Measurements from ENCODE around the gene TXK.
A peak's percentile ranks its signal among the peaks of the same experiment; 100 is the strongest.

Gene TXK

GRCh38 chr4:48039561-48039960 is 94.5 kb downstream of the TXK start:
- TF ChIP-seq, protein P1, sequence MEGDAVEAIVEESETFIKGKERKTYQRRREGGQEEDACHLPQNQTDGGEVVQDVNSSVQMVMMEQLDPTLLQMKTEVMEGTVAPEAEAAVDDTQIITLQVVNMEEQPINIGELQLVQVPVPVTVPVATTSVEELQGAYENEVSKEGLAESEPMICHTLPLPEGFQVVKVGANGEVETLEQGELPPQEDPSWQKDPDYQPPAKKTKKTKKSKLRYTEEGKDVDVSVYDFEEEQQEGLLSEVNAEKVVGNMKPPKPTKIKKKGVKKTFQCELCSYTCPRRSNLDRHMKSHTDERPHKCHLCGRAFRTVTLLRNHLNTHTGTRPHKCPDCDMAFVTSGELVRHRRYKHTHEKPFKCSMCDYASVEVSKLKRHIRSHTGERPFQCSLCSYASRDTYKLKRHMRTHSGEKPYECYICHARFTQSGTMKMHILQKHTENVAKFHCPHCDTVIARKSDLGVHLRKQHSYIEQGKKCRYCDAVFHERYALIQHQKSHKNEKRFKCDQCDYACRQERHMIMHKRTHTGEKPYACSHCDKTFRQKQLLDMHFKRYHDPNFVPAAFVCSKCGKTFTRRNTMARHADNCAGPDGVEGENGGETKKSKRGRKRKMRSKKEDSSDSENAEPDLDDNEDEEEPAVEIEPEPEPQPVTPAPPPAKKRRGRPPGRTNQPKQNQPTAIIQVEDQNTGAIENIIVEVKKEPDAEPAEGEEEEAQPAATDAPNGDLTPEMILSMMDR (IDR thresholded peaks at IDR 0.05; ENCODE audit: control insufficient read depth, extremely low read depth, insufficient read depth) = no peak
- DNase-seq (ENCODE audit: low read depth) = no peak

GRCh38 chr4:48038666-48039065 is 95.4 kb downstream of the TXK start:
- TF ChIP-seq, protein P1 (IDR thresholded peaks at IDR 0.05; ENCODE audit: control insufficient read depth, extremely low read depth, insufficient read depth) = no peak
- no peak overlapping the region for H3K4me3 ChIP-seq (ENCODE audit: low read depth, low read length)
- no peak for DNase-seq (ENCODE audit: low read depth)

More at GRCh38 chr4:48039561-48039960, 94.5 kb downstream of the TXK start:
- no peak overlapping the region for H3K4me3 ChIP-seq (ENCODE audit: low read depth, low read length)

- DNase-seq (ENCODE audit: low read depth) = no peak
- TF ChIP-seq, protein P1 (IDR thresholded peaks at IDR 0.05; ENCODE audit: control insufficient read depth, extremely low read depth, insufficient read depth) = no peak
- no peak overlapping the region for H3K4me3 ChIP-seq (ENCODE audit: low read depth, low read length)
Observed at GRCh38 chr4:48037117-48037462, 97.0 kb downstream of the TXK start.

DNA sequence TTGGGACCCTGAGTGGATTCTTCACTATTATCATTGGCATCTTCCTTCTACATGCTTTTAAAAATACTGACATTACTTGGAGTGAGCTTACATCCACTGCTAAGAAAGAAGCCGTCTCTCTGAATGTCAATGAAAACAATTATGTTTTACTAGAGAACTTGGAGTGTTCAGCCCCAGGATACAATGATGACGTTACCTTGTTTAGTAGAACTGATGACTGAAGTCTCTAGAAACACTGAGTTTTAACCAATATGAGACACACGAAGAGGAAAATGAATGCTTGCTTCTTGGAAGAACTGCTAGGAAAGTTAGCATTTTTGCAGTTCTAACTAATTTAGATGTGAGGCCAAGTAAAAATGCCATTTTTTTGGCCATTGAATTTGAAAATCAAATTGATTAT is 98.1 kb downstream of the TXK start:
- TF ChIP-seq, protein P1 (IDR thresholded peaks at IDR 0.05; ENCODE audit: control insufficient read depth, extremely low read depth, insufficient read depth) = no peak
- H3K4me3 ChIP-seq (ENCODE audit: low read depth, low read length) = no peak overlapping the region
- DNase-seq (ENCODE audit: low read depth) = no peak

DNA sequence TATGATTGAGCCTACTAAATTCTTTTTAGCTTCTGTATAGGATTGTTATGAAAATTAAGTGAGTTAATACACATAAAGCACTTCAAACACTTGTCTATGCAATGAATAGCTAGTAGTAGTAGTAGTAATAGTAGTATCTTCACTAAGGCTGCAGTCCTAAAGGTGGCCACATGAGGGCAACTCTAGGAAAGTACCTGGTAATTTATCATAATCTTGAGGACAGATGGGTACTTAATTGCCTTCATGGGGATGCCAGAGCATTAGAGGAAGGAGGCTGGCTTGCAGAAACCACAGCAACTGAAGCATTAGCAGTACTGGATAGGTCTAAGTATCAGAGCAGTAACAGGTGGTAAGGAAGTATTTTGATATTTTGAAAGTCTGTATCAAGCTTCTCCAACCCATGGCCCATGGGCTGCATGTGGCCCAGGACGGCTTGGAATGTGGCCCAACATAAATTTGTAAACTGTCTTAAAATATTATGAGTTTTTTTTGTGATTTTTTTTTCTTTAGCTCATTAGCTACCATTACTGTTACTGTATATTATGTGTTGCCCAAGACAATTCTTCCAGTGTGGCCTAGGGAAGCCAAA is 100.1 kb downstream of the TXK start:
- DNase-seq (ENCODE audit: low read depth) = no peak
- TF ChIP-seq, protein P1 (IDR thresholded peaks at IDR 0.05; ENCODE audit: control insufficient read depth, extremely low read depth, insufficient read depth) = peak; percentile 36; the same call in 1 of the 2 replicates

DNA sequence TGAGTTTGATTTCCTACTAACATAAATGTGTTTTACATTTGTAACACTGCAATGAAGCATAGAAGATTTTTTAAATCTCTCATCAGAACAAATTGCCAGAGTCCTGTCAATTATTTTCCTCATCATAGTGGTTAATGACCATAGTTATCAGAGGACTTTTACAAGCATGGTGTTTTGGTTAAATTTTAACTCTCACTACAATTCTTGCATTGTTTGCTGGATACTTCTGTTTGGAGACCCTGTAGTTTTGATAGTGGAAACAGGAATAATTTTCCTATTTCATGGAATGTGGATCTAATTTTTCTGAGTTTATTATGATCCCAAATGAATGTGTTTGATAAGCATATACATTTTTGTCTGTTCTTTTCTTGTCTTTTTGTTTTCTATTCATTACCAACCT is 100.6 kb downstream of the TXK start:
- no peak overlapping the region for H3K4me3 ChIP-seq (ENCODE audit: low read depth, low read length)
- TF ChIP-seq, protein P1 (IDR thresholded peaks at IDR 0.05; ENCODE audit: control insufficient read depth, extremely low read depth, insufficient read depth) = no peak
- no peak for DNase-seq (ENCODE audit: low read depth)

More for the DNA sequence above, 100.1 kb downstream of the TXK start:
- no peak overlapping the region for H3K4me3 ChIP-seq (ENCODE audit: low read depth, low read length)

GRCh38 chr4:48032721-48033120 is 101.3 kb downstream of the TXK start:
- no peak for DNase-seq (ENCODE audit: low read depth)
- no peak overlapping the region for H3K4me3 ChIP-seq (ENCODE audit: low read depth, low read length)
- TF ChIP-seq, protein P1 (IDR thresholded peaks at IDR 0.05; ENCODE audit: control insufficient read depth, extremely low read depth, insufficient read depth) = no peak
